DND-41 (cell line): ENCODE results near the gene NKAP.
"Not testable (repeated sequence)": the region's sequence is repeated elsewhere in the genome, so short reads cannot be mapped to it uniquely, and the experiment has no call there.

Experiments used
- ATAC-seq: fragments of 200-7000 bp; cut with Tn5 transposase; 3 replicates; pipeline ENCODE4 v1.9.1; 2021; ENCODE audit warnings: low read depth; ENCODE audit not compliant: insufficient read depth
- DNase-seq: peaks from one replicate; pipeline ENCODE4 v3.0.0-alpha.2; 2020
- H2AFZ ChIP-seq: 2 replicates; pipeline ENCODE4 v1.6.0; 2012; ENCODE audit warnings: low read depth, low read length
- H3K27ac ChIP-seq: 2 replicates; pipeline ENCODE4 v1.5.1; 2012; ENCODE audit warnings: low read length, inconsistent platforms
- H3K27me3 ChIP-seq: fragments of 200-600 bp; sonication (generic); 2 replicates; pipeline ENCODE4 v1.6.0; 2012; ENCODE audit warnings: low read length, mild to moderate bottlenecking, inconsistent platforms; ENCODE audit not compliant: insufficient read depth, poor library complexity
- H3K36me3 ChIP-seq: 2 replicates; pipeline ENCODE4 v1.5.1; 2012; ENCODE audit warnings: low read length, inconsistent platforms; ENCODE audit not compliant: insufficient read depth
- H3K4me1 ChIP-seq: 2 replicates; pipeline ENCODE4 v1.5.1; 2012; ENCODE audit warnings: mild to moderate bottlenecking, low read length; ENCODE audit not compliant: insufficient read depth
- H3K4me2 ChIP-seq: 2 replicates; pipeline ENCODE4 v1.6.0; 2012; ENCODE audit warnings: mild to moderate bottlenecking, moderate library complexity, low read length, inconsistent platforms; ENCODE audit not compliant: insufficient read depth
- H3K4me3 ChIP-seq, 2 experiments: fragments of 200-600 bp in 1 of 2; shearing (Covaris generic) in 1 of 2; 2 replicates each; pipeline ENCODE4 v1.5.1; 2012 to 2016; ENCODE audit warnings: inconsistent platforms in 2 of 2, low read length in 2 of 2, mild to moderate bottlenecking in 2 of 2, low read depth in 1 of 2, moderate library complexity in 1 of 2
- H3K79me2 ChIP-seq: 2 replicates; pipeline ENCODE4 v1.6.0; 2012; ENCODE audit warnings: low read length, inconsistent platforms; ENCODE audit not compliant: insufficient read depth
- H3K9ac ChIP-seq: 2 replicates; pipeline ENCODE4 v1.6.0; 2012; ENCODE audit warnings: low read depth, mild to moderate bottlenecking, inconsistent platforms, low read length, moderate library complexity
- H3K9me3 ChIP-seq: 2 replicates; pipeline ENCODE4 v1.5.1; 2012; ENCODE audit warnings: low read length, moderate library complexity, mild to moderate bottlenecking, inconsistent platforms; ENCODE audit not compliant: insufficient read depth, severe bottlenecking
- H4K20me1 ChIP-seq: 2 replicates; pipeline ENCODE4 v1.6.0; 2012; ENCODE audit warnings: low read length; ENCODE audit not compliant: insufficient read depth
- CTCF ChIP-seq: IDR thresholded peaks from 2 replicates; pipeline ENCODE4 v1.5.1; 2012; ENCODE audit warnings: borderline replicate concordance, low read length, moderate library complexity, mild to moderate bottlenecking; ENCODE audit not compliant: poor library complexity, severe bottlenecking; ENCODE audit errors: extremely low read depth
- EZH2 ChIP-seq: IDR thresholded peaks from 3 replicates; pipeline ENCODE4 v1.6.1; 2012; ENCODE audit warnings: borderline replicate concordance, low read depth, mild to moderate bottlenecking, moderate library complexity, low read length, inconsistent platforms; ENCODE audit not compliant: severe bottlenecking

Gene NKAP

DNA sequence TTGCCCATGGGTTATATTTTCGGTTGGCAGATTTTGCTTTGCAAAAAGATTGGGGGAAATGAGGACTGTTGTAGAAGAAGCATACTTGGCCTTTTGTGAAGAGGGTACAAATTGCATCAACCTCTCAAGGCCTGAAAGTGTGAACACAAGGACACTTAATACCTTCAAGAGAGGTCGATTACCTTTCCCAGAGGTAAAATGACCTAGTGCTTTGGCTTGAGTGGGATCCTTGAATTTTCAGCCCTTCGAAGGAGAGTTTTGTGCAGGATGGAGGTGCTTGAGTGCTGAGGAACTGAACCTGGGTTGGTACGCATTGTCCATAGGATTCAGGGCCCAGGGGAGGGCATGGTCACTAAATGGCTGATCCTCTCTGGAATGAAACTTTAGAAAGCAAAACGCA lies 27.6 kb upstream of the NKAP start:
- Histone ChIP-seq H4K20me1 (no peaks in the 10 kb centered on the region), H2AFZ (no peak overlapping the region), H3K4me1 (no peaks in the 10 kb centered on the region), H3K79me2 (no peaks in the 10 kb centered on the region), H3K27me3 (no peaks in the 10 kb centered on the region), H3K9me3 (no peaks in the 10 kb centered on the region), H3K36me3 (no peaks in the 10 kb centered on the region), H3K4me2 (no peak overlapping the region), H3K4me3 (no peak overlapping the region), H3K27ac (no peak overlapping the region), H3K9ac (no peak overlapping the region)
- no peak for ATAC-seq
- no peak for DNase-seq
- TF ChIP-seq CTCF: no peak
- TF ChIP-seq EZH2: no peak

GRCh38 chrX:119970574-119970973 lies 27.0 kb upstream of the NKAP start:
- H3K79me2 ChIP-seq: no peaks in the 10 kb centered on the region
- DNase-seq: no peak

GRCh38 chrX:119966837-119967236 lies 23.3 kb upstream of the NKAP start:
- not testable (repeated sequence) for H3K36me3 ChIP-seq, H3K9me3 ChIP-seq, H3K27me3 ChIP-seq, H3K4me1 ChIP-seq, H3K4me3 ChIP-seq, DNase-seq, H3K4me2 ChIP-seq, ATAC-seq, H3K27ac ChIP-seq, H3K79me2 ChIP-seq, H4K20me1 ChIP-seq, H3K9ac ChIP-seq, H2AFZ ChIP-seq

More at GRCh38 chrX:119970574-119970973, 27.0 kb upstream of the NKAP start:
- Histone ChIP-seq H4K20me1 (no peaks in the 10 kb centered on the region), H3K27ac (no peak overlapping the region), H3K9me3 (no peaks in the 10 kb centered on the region), H3K4me1 (no peaks in the 10 kb centered on the region), H3K36me3 (no peaks in the 10 kb centered on the region), H3K27me3 (no peaks in the 10 kb centered on the region), H3K9ac (no peak overlapping the region), H2AFZ (no peak overlapping the region), H3K4me2 (no peak overlapping the region), H3K4me3 (no peak overlapping the region)
- ATAC-seq: no peak
- TF ChIP-seq CTCF (no peak), EZH2 (no peak)

GRCh38 chrX:119960625-119961024 lies 17.1 kb upstream of the NKAP start:
- no peak overlapping the region for H2AFZ ChIP-seq
- H3K27me3 ChIP-seq: no peaks in the 10 kb centered on the region
- TF ChIP-seq CTCF (no peak), EZH2 (no peak)
- ATAC-seq: no peak
- H3K79me2 ChIP-seq: no peaks in the 10 kb centered on the region
- no peak overlapping the region for H3K27ac ChIP-seq
- no peak overlapping the region for H3K9ac ChIP-seq
- DNase-seq: no peak
- no peaks in the 10 kb centered on the region for H3K4me1 ChIP-seq
- no peaks in the 10 kb centered on the region for H4K20me1 ChIP-seq
- no peak overlapping the region for H3K4me2 ChIP-seq
- no peaks in the 10 kb centered on the region for H3K9me3 ChIP-seq
- H3K36me3 ChIP-seq: no peaks in the 10 kb centered on the region
- H3K4me3 ChIP-seq: no peak overlapping the region

GRCh38 chrX:119955807-119956570 lies 12.4 kb upstream of the NKAP start:
- H3K27me3 ChIP-seq, H3K4me1 ChIP-seq, H3K9me3 ChIP-seq, H4K20me1 ChIP-seq, H3K9ac ChIP-seq, H3K27ac ChIP-seq, H2AFZ ChIP-seq, H3K79me2 ChIP-seq, H3K4me3 ChIP-seq, H3K36me3 ChIP-seq, H3K4me2 ChIP-seq: not testable (repeated sequence)
- ATAC-seq: peak; percentile 98
- DNase-seq: peak; percentile 78
